Iris pigment epithelial cell (primary cell): ENCODE results near the gene RAG2.
"Not testable (repeated sequence)": the region's sequence is repeated elsewhere in the genome, so short reads cannot be mapped to it uniquely, and the experiment has no call there.

ENCODE experiments used
- DNase-seq: peaks from one replicate; pipeline ENCODE4 v3.0.0-alpha.2; 2011; ENCODE audit warnings: low read depth

RAG2 gene

GRCh38 chr11:36600180-36600579 lies 2.1 kb upstream of the RAG2 start:
- DNase-seq = no peak

- no peak for DNase-seq
Observed at GRCh38 chr11:36596880-36597279, 1.2 kb downstream of the RAG2 start.

GRCh38 chr11:36594316-36594989 lies 3.6 kb downstream of the RAG2 start, which contains the start of gene IFTAP:
Gene IFTAP (plus strand): TSS chr11:36594502. CDS start chr11:36610104, 15,602 bp downstream.
- peak; percentile 93 for DNase-seq

GRCh38 chr11:36591433-36591832 lies 6.6 kb downstream of the RAG2 start:
- no peak for DNase-seq

- DNase-seq = no peak
Observed at GRCh38 chr11:36590513-36590912, 7.5 kb downstream of the RAG2 start.

- DNase-seq = no peak
Observed at GRCh38 chr11:36588099-36588498, 9.9 kb downstream of the RAG2 start.

GRCh38 chr11:36586543-36586942 lies 11.5 kb downstream of the RAG2 start:
- no peak for DNase-seq

- DNase-seq = no peak
Observed at GRCh38 chr11:36583667-36584066, 14.4 kb downstream of the RAG2 start.

- DNase-seq = no peak
Observed at GRCh38 chr11:36581536-36581935, 16.5 kb downstream of the RAG2 start.

- no peak for DNase-seq
Observed at GRCh38 chr11:36578458-36578857, 19.6 kb downstream of the RAG2 start.

GRCh38 chr11:36577859-36578258 lies 20.2 kb downstream of the RAG2 start:
- peak; percentile 5 for DNase-seq

- DNase-seq = no peak
Observed at GRCh38 chr11:36577373-36577772, 20.7 kb downstream of the RAG2 start.

- DNase-seq = no peak
Observed at GRCh38 chr11:36574486-36574885, 23.6 kb downstream of the RAG2 start.

- DNase-seq = no peak
Observed at GRCh38 chr11:36569095-36569494, 28.9 kb downstream of the RAG2 start.

GRCh38 chr11:36567694-36568093 lies 30.3 kb downstream of the RAG2 start, which contains the start of gene RAG1:
Gene RAG1 (plus strand): TSS chr11:36568007. CDS start chr11:36573305, 5,298 bp downstream.
- no peak for DNase-seq

GRCh38 chr11:36566407-36567053 lies 31.5 kb downstream of the RAG2 start:
- no peak for DNase-seq

- no peak for DNase-seq
Observed at GRCh38 chr11:36565031-36565610, 32.9 kb downstream of the RAG2 start.

GRCh38 chr11:36564376-36565030 lies 33.5 kb downstream of the RAG2 start:
- peak; percentile 65 for DNase-seq

GRCh38 chr11:36558571-36559413 lies 39.2 kb downstream of the RAG2 start:
- DNase-seq = no peak

GRCh38 chr11:36557991-36558390 lies 40.0 kb downstream of the RAG2 start:
- no peak for DNase-seq

- DNase-seq = not testable (repeated sequence)
Observed at GRCh38 chr11:36557390-36557789, 40.6 kb downstream of the RAG2 start.
